ENCODE measurements around the gene CD33. TPM values are rescaled to one million over a fixed set of nuclear protein-coding genes. Genes with fewer than 3 reads are reported as not detected.
"Not testable (repeated sequence)": the region's sequence is repeated elsewhere in the genome, so short reads cannot be mapped to it uniquely, and the experiment has no call there.

Gene CD33
- 13.5 TPM for polyA plus RNA-seq (2012; ENCODE audit: insufficient read depth, insufficient read length, low read depth)

GRCh38 chr19:51224898-51225393 lies at the start of gene CD33:
Gene CD33 (plus strand): TSS chr19:51225080. CDS start chr19:51225119, 39 bp downstream.
- H3K27me3 ChIP-seq, result peaks cover 10% of the 10 kb centered on the region
- not testable (repeated sequence) for H3K36me3 ChIP-seq; DNase-seq; H3K4me3 ChIP-seq (ENCODE audit: low read depth, low read length); H3K9me3 ChIP-seq; H3K4me1 ChIP-seq

GRCh38 chr19:51179256-51179655 lies 45.6 kb upstream of the CD33 start:
- no peaks in the 10 kb centered on the region for H3K4me1 ChIP-seq
- H3K9me3 ChIP-seq, result no peaks in the 10 kb centered on the region
- no peaks in the 10 kb centered on the region for H3K36me3 ChIP-seq
- H3K4me3 ChIP-seq (ENCODE audit: low read depth, low read length), result no peak overlapping the region
- H3K27me3 ChIP-seq, result peaks cover 16% of the 10 kb centered on the region
- no peak for DNase-seq
- no peak for TF ChIP-seq CTCF (IDR thresholded peaks at IDR 0.05; ENCODE audit: low read depth, low read length)

GRCh38 chr19:51181377-51181912 lies 43.4 kb upstream of the CD33 start:
- no peak for DNase-seq
- H3K9me3 ChIP-seq, result no peaks in the 10 kb centered on the region
- no peaks in the 10 kb centered on the region for H3K36me3 ChIP-seq
- TF ChIP-seq CTCF (IDR thresholded peaks at IDR 0.05; ENCODE audit: low read depth, low read length), result no peak
- H3K4me1 ChIP-seq, result no peaks in the 10 kb centered on the region
- no peak overlapping the region for H3K4me3 ChIP-seq (ENCODE audit: low read depth, low read length)
- H3K27me3 ChIP-seq, result peaks cover 18% of the 10 kb centered on the region

GRCh38 chr19:51181913-51182419 lies 42.9 kb upstream of the CD33 start:
- no peaks in the 10 kb centered on the region for H3K4me1 ChIP-seq
- no peaks in the 10 kb centered on the region for H3K9me3 ChIP-seq
- peaks cover 13% of the 10 kb centered on the region for H3K27me3 ChIP-seq
- no peak overlapping the region for H3K4me3 ChIP-seq (ENCODE audit: low read depth, low read length)
- TF ChIP-seq CTCF (IDR thresholded peaks at IDR 0.05; ENCODE audit: low read depth, low read length), result no peak
- H3K36me3 ChIP-seq, result no peaks in the 10 kb centered on the region
- DNase-seq, result no peak

GRCh38 chr19:51183629-51184028 lies 41.3 kb upstream of the CD33 start:
- Histone ChIP-seq H3K4me3 (ENCODE audit: low read depth, low read length) (no peak overlapping the region), H3K36me3 (no peaks in the 10 kb centered on the region), H3K27me3 (peaks cover 8% of the 10 kb centered on the region; the same call in 1 of the 2 replicates), H3K9me3 (no peaks in the 10 kb centered on the region), H3K4me1 (no peaks in the 10 kb centered on the region)
- no peak for TF ChIP-seq CTCF (IDR thresholded peaks at IDR 0.05; ENCODE audit: low read depth, low read length)
- DNase-seq, result no peak

- Histone ChIP-seq H3K36me3 (no peaks in the 10 kb centered on the region), H3K27me3 (peaks cover 11% of the 10 kb centered on the region; the same call in 1 of the 2 replicates), H3K4me1 (no peaks in the 10 kb centered on the region), H3K4me3 (ENCODE audit: low read depth, low read length) (no peak overlapping the region), H3K9me3 (no peaks in the 10 kb centered on the region)
- DNase-seq, result no peak
- no peak for TF ChIP-seq CTCF (IDR thresholded peaks at IDR 0.05; ENCODE audit: low read depth, low read length)
Observed at GRCh38 chr19:51185069-51185867, 39.6 kb upstream of the CD33 start.

All from BE2C (cell line).